ENCODE results near the gene MRPL22.
"Not testable (repeated sequence)": the region's sequence is repeated elsewhere in the genome, so short reads cannot be mapped to it uniquely, and the experiment has no call there.

MRPL22 gene

DNA sequence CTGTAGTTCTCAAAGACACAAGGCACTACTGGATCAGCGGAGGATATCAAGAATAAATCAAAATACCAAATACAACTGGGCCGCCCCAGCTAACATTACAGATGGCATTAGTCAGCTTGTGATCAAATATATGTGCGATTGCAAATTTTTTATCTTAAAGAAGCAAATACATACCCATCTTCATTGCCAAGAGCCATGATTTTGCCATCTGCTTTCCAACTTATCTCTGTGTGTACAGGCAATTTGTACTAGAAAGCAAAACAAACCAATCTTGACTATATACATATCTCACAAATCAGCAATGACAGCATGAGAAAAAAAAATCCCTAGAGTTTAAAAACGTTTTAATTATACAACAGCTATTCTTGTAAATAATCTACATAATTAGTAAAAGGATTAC lies 23.1 kb upstream of the MRPL22 start:
- Histone ChIP-seq H3K4me1 (ENCODE audit: control insufficient read depth, insufficient read depth, low read length) (no peaks in the 10 kb centered on the region), H3K4me3 (ENCODE audit: low read length) (no peak overlapping the region), H3K9ac (ENCODE audit: low read length) (no peak overlapping the region), H3K27ac (ENCODE audit: low read depth, low read length) (no peak overlapping the region), H3K36me3 (ENCODE audit: control insufficient read depth, insufficient read depth, low read length) (peaks cover 10% of the 10 kb centered on the region), H3K27me3 (ENCODE audit: control insufficient read depth, insufficient read depth, low read length) (no peaks in the 10 kb centered on the region)

- Histone ChIP-seq H3K36me3 (ENCODE audit: control insufficient read depth, insufficient read depth, low read length) (peaks cover 6% of the 10 kb centered on the region), H3K27ac (ENCODE audit: low read depth, low read length) (no peak overlapping the region), H3K9ac (ENCODE audit: low read length) (no peak overlapping the region), H3K4me1 (ENCODE audit: control insufficient read depth, insufficient read depth, low read length) (no peaks in the 10 kb centered on the region), H3K27me3 (ENCODE audit: control insufficient read depth, insufficient read depth, low read length) (no peaks in the 10 kb centered on the region), H3K4me3 (ENCODE audit: low read length) (no peak overlapping the region)
These were observed 17.1 kb upstream of the MRPL22 start for GRCh38 chr5:154923441-154924430.

DNA sequence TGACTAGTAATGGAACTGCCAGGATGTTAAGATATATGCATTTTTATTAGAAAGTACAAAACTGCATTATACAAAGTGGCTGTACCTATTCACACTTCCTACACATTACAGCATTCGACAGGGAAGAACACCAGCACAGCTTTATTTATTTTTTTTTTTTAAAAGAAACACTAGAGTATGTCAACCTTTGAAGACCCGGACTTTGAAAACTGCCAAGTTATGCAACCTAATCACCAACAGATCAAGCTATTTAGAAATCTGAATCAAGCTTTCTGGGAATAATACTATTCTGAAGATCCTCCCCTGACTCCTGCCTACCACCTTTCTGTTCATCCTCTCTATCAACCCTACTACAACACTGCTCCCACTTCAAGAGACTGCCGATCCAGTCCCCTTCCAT lies 7.3 kb upstream of the MRPL22 start:
- Histone ChIP-seq H3K36me3 (ENCODE audit: control insufficient read depth, insufficient read depth, low read length) (peaks cover 4% of the 10 kb centered on the region), H3K27ac (ENCODE audit: low read depth, low read length) (no peak overlapping the region)

DNA sequence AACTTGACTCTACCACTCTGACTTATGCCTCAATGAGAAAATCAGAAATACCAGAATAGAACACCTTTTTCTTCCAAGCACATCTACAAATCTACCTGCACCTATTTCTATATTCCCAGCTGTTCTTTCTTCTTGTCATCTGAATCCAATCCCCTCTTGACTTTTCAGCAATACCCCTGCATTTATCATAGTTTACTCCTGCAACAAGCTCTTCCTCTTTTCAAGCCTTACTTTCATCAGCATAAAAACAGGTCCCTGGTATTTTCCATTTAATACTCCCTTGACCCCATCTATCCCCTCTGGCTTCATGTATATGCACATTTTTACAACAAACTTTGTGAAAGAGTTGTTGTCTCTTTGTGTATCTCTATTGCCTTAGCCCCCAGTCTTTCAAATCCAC lies 6.0 kb upstream of the MRPL22 start:
- Histone ChIP-seq H3K9ac (ENCODE audit: low read length) (no peak overlapping the region), H3K27ac (ENCODE audit: low read depth, low read length) (no peak overlapping the region), H3K4me1 (ENCODE audit: control insufficient read depth, insufficient read depth, low read length) (peaks cover 8% of the 10 kb centered on the region), H3K36me3 (ENCODE audit: control insufficient read depth, insufficient read depth, low read length) (peaks cover 4% of the 10 kb centered on the region), H3K4me3 (ENCODE audit: low read length) (no peak overlapping the region), H3K27me3 (ENCODE audit: control insufficient read depth, insufficient read depth, low read length) (no peaks in the 10 kb centered on the region)

More for the DNA sequence above, 7.3 kb upstream of the MRPL22 start:
- no peaks in the 10 kb centered on the region for H3K27me3 ChIP-seq (ENCODE audit: control insufficient read depth, insufficient read depth, low read length)
- no peak overlapping the region for H3K4me3 ChIP-seq (ENCODE audit: low read length)
- peaks cover 8% of the 10 kb centered on the region for H3K4me1 ChIP-seq (ENCODE audit: control insufficient read depth, insufficient read depth, low read length)
- H3K9ac ChIP-seq (ENCODE audit: low read length) = no peak overlapping the region

GRCh38 chr5:154937186-154937717 lies 3.6 kb upstream of the MRPL22 start:
- Histone ChIP-seq H3K36me3 (ENCODE audit: control insufficient read depth, insufficient read depth, low read length) (no peaks in the 10 kb centered on the region), H3K27me3 (ENCODE audit: control insufficient read depth, insufficient read depth, low read length) (no peaks in the 10 kb centered on the region), H3K4me3 (ENCODE audit: low read length) (peak overlapping the region; percentile 94), H3K4me1 (ENCODE audit: control insufficient read depth, insufficient read depth, low read length) (peaks cover 15% of the 10 kb centered on the region), H3K27ac (ENCODE audit: low read depth, low read length) (peak overlapping the region; percentile 59), H3K9ac (ENCODE audit: low read length) (peak overlapping the region; percentile 84)

GRCh38 chr5:154937718-154938466 lies 3.0 kb upstream of the MRPL22 start, which contains the start of gene GEMIN5:
Gene GEMIN5, minus strand, starts transcription at chr5:154938211. Its CDS starts 78 bp downstream, at chr5:154938133.
- peak within 1 kb of the TSS; percentile 84 for H3K9ac ChIP-seq (ENCODE audit: low read length)
- H3K4me3 ChIP-seq (ENCODE audit: low read length) = peak within 1 kb of the TSS; percentile 94
- peak within 1 kb of the TSS; percentile 59 for H3K27ac ChIP-seq (ENCODE audit: low read depth, low read length)
- no peaks in the 10 kb centered on the region for H3K27me3 ChIP-seq (ENCODE audit: control insufficient read depth, insufficient read depth, low read length)
- H3K4me1 ChIP-seq (ENCODE audit: control insufficient read depth, insufficient read depth, low read length) = peaks cover 19% of the 10 kb centered on the region
- no peaks in the 10 kb centered on the region for H3K36me3 ChIP-seq (ENCODE audit: control insufficient read depth, insufficient read depth, low read length)

- not testable (repeated sequence) for H3K4me3 ChIP-seq (ENCODE audit: low read length); H3K27me3 ChIP-seq (ENCODE audit: control insufficient read depth, insufficient read depth, low read length); H3K9ac ChIP-seq (ENCODE audit: low read length); H3K36me3 ChIP-seq (ENCODE audit: control insufficient read depth, insufficient read depth, low read length); H3K27ac ChIP-seq (ENCODE audit: low read depth, low read length)
- peaks cover 19% of the 10 kb centered on the region for H3K4me1 ChIP-seq (ENCODE audit: control insufficient read depth, insufficient read depth, low read length)
These were observed 1.5 kb upstream of the MRPL22 start for GRCh38 chr5:154939387-154939786.

GRCh38 chr5:154940375-154940771 lies 500 bp upstream of the MRPL22 start:
- H3K27ac ChIP-seq (ENCODE audit: low read depth, low read length) = peak overlapping the region; percentile 70
- H3K27me3 ChIP-seq (ENCODE audit: control insufficient read depth, insufficient read depth, low read length) = no peaks in the 10 kb centered on the region
- no peak overlapping the region for H3K9ac ChIP-seq (ENCODE audit: low read length)
- H3K4me1 ChIP-seq (ENCODE audit: control insufficient read depth, insufficient read depth, low read length) = peaks cover 19% of the 10 kb centered on the region
- no peaks in the 10 kb centered on the region for H3K36me3 ChIP-seq (ENCODE audit: control insufficient read depth, insufficient read depth, low read length)
- H3K4me3 ChIP-seq (ENCODE audit: low read length) = peak overlapping the region; percentile 98

DNA sequence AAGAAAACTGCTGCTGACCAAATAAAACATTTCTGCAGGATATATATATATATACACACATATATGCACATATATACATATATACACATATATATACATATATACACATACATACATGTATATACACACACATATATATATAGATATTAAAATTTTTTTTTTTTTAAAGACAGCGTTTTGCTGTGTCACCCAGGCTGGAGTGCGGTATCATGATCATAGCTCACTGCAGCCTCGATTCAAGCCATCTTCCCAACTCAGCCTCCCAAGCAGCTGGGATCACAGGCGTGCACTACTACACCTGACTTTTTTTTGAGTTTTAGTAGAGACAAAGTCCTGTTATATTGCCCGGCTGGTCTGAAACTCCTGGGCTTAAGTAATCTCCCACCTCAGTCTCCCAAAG lies 2.7 kb downstream of the MRPL22 start:
- H3K4me1 ChIP-seq (ENCODE audit: control insufficient read depth, insufficient read depth, low read length) = peaks cover 10% of the 10 kb centered on the region
- no peaks in the 10 kb centered on the region for H3K27me3 ChIP-seq (ENCODE audit: control insufficient read depth, insufficient read depth, low read length)
- H3K9ac ChIP-seq (ENCODE audit: low read length) = no peak overlapping the region
- no peaks in the 10 kb centered on the region for H3K36me3 ChIP-seq (ENCODE audit: control insufficient read depth, insufficient read depth, low read length)
- no peak overlapping the region for H3K4me3 ChIP-seq (ENCODE audit: low read length)
- no peak overlapping the region for H3K27ac ChIP-seq (ENCODE audit: low read depth, low read length)

- Histone ChIP-seq H3K36me3 (ENCODE audit: control insufficient read depth, insufficient read depth, low read length) (no peaks in the 10 kb centered on the region), H3K4me3 (ENCODE audit: low read length) (no peak overlapping the region), H3K9ac (ENCODE audit: low read length) (no peak overlapping the region), H3K4me1 (ENCODE audit: control insufficient read depth, insufficient read depth, low read length) (peaks cover 10% of the 10 kb centered on the region), H3K27me3 (ENCODE audit: control insufficient read depth, insufficient read depth, low read length) (no peaks in the 10 kb centered on the region), H3K27ac (ENCODE audit: low read depth, low read length) (no peak overlapping the region)
These were observed 3.8 kb downstream of the MRPL22 start for GRCh38 chr5:154944716-154945115.

DNA sequence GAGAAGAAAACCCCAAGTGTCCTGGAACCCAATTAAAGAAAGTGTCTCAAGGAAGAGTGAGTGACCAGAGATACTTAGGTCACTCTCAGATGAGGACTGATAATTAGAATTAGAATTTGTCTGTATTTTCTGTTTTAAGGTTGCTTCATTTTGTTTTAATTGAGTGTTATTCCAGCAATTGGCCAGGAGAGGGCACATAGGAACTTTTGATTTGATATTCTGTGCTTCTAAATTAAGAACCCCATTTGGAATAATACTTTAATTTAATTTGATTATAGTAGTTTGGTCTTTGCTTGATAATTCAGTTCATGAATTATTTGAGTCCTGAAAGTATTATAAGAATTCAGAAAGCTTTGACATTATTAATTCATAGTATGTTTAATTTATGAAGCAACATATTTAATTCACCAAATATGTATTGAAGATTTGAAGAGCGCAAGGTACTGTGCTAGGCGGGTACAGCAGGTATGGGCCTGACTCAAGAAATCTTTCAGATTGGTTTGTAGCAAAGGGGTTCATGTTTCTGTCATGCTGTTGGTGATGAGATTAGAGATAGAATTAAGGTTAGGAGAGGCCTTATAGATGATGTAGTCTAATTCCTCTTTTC lies 4.9 kb downstream of the MRPL22 start:
- Histone ChIP-seq H3K9ac (ENCODE audit: low read length) (no peak overlapping the region), H3K27ac (ENCODE audit: low read depth, low read length) (no peak overlapping the region), H3K36me3 (ENCODE audit: control insufficient read depth, insufficient read depth, low read length) (peaks cover 2% of the 10 kb centered on the region), H3K4me1 (ENCODE audit: control insufficient read depth, insufficient read depth, low read length) (peaks cover 10% of the 10 kb centered on the region), H3K4me3 (ENCODE audit: low read length) (no peak overlapping the region), H3K27me3 (ENCODE audit: control insufficient read depth, insufficient read depth, low read length) (no peaks in the 10 kb centered on the region)

DNA sequence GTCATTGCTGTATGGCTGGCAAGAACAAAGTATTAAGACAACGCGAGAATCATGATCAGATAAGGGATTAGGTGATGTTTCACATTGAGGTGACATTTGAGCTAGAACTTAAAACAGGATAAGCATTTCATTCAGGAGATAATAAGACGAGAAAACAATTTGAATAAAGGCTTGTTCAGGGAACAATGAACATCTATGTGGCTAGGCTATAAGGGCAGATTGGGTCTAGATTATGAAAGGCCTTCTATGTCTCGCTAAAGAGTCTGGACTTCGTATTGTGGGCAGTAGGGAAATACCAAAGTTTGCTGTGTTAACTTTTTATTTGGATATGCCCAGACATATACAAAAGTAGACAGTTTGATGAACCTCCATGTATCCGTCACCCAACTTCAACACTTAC lies 6.9 kb downstream of the MRPL22 start:
- Histone ChIP-seq H3K4me3 (ENCODE audit: low read length) (no peak overlapping the region), H3K9ac (ENCODE audit: low read length) (no peak overlapping the region), H3K27ac (ENCODE audit: low read depth, low read length) (no peak overlapping the region), H3K4me1 (ENCODE audit: control insufficient read depth, insufficient read depth, low read length) (no peaks in the 10 kb centered on the region), H3K36me3 (ENCODE audit: control insufficient read depth, insufficient read depth, low read length) (peaks cover 2% of the 10 kb centered on the region), H3K27me3 (ENCODE audit: control insufficient read depth, insufficient read depth, low read length) (no peaks in the 10 kb centered on the region)

Data from rectal smooth muscle tissue (tissue), 1 donor.